Uterus (tissue), 4 donors: ENCODE measurements around the gene SPACA5B. TPM values are rescaled to one million over a fixed set of nuclear protein-coding genes. Genes with fewer than 3 reads are reported as not detected.
"Not testable (repeated sequence)": the region's sequence is repeated elsewhere in the genome, so short reads cannot be mapped to it uniquely, and the experiment has no call there.

Source experiments
- DNase-seq, 2 donors: peaks; one replicate each; pipeline ENCODE4 v3.0.0-alpha.2; 2019 to 2020
- H3K27ac ChIP-seq, 2 donors: fragments of 200-600 bp; sonication (generic); 1 replicate in 1 of 2; 2 replicates in 1 of 2; pipeline ENCODE4 v1.5.1; 2016 to 2018
- H3K27me3 ChIP-seq, 2 donors: fragments of 200-600 bp; sonication (generic); one replicate each; pipeline ENCODE4 v1.5.1; 2018 to 2019; ENCODE audit warnings: control low read depth in 1 of 2
- H3K36me3 ChIP-seq, 2 donors: fragments of 200-600 bp; sonication (generic); one replicate each; pipeline ENCODE4 v1.5.1; 2019; ENCODE audit warnings: control low read depth in 1 of 2
- H3K4me1 ChIP-seq, 2 donors: fragments of 200-600 bp; sonication (generic); one replicate each; pipeline ENCODE4 v1.5.1; 2018 to 2019; ENCODE audit warnings: control low read depth in 1 of 2
- H3K4me3 ChIP-seq, 2 donors: fragments of 200-600 bp; sonication (generic); 1 replicate in 1 of 2; 2 replicates in 1 of 2; pipeline ENCODE4 v1.5.1; 2018 to 2019; ENCODE audit warnings: mild to moderate bottlenecking in 1 of 2
- H3K9me3 ChIP-seq, 2 donors: fragments of 200-600 bp; sonication (generic); one replicate each; pipeline ENCODE4 v1.5.1; 2019; ENCODE audit warnings: control low read depth in 1 of 2
- POLR2A ChIP-seq, 2 donors: fragments of 450-650 bp; IDR thresholded peaks; one replicate each; pipeline ENCODE4 v1.6.1; 2016; ENCODE audit warnings: antibody characterized with exemption in 2 of 2, mild to moderate bottlenecking in 1 of 2, moderate library complexity in 1 of 2
- intact Hi-C: fragments of 100-400 bp; cut with DNase I; formaldehyde crosslinking; loops from one replicate; pipeline ENCODE4 v1.15.1; 2023; ENCODE audit warnings: low total_unique reads
- total RNA-seq, 4 donors: library from RNA; depleted of rRNA in 3 of 4; stranded (reverse); fragments of >200 nt in 3 of 4; gene quantifications; one replicate each; pipeline versions ENCODE4 v1.1.0 to v1.2.4, GENCODE V29; 2014 to 2023
- TF ChIP-seq, protein P1 (sequence below), 4 experiments: fragments of 200-600 bp in 2 of 4; fragments of 450-650 bp in 2 of 4; sonication (generic) in 2 of 4; IDR thresholded peaks; one replicate each; pipeline ENCODE4 v1.5.1; 2016 to 2019; ENCODE audit warnings: antibody characterized with exemption in 4 of 4, mild to moderate bottlenecking in 2 of 4, moderate library complexity in 1 of 4
- donor health status: DM: yes; HTN: yes; CAD: no.

The SPACA5B gene
- total RNA-seq, 4 donors from 2014 or later = not detected

DNA sequence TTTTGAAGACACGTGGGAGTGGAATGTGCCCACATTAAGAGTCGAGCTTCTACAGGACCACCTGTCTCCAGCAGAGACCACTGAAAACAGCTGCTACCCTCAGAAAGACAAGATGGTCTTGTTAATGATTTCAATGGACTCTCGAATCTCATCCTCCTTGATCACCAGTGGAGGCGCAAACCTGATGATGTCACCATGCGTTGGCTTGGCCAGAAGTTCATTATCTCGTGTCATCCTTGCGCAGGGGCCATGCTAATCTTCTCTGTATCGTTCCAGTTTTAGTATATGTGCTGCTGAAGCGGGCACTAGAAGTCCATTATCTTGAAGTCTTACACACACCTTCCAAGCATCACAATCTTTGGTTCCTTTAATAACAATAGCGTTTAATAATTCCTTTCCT, 23.3 kb downstream of the SPACA5B start:
- Histone ChIP-seq H3K27ac (no peak overlapping the region), H3K9me3 (no peaks in the 10 kb centered on the region), H3K4me3 (no peak overlapping the region), H3K36me3 (no peaks in the 10 kb centered on the region), H3K4me1 (no peaks in the 10 kb centered on the region), H3K27me3 (no peaks in the 10 kb centered on the region)
- TF ChIP-seq, protein P1, sequence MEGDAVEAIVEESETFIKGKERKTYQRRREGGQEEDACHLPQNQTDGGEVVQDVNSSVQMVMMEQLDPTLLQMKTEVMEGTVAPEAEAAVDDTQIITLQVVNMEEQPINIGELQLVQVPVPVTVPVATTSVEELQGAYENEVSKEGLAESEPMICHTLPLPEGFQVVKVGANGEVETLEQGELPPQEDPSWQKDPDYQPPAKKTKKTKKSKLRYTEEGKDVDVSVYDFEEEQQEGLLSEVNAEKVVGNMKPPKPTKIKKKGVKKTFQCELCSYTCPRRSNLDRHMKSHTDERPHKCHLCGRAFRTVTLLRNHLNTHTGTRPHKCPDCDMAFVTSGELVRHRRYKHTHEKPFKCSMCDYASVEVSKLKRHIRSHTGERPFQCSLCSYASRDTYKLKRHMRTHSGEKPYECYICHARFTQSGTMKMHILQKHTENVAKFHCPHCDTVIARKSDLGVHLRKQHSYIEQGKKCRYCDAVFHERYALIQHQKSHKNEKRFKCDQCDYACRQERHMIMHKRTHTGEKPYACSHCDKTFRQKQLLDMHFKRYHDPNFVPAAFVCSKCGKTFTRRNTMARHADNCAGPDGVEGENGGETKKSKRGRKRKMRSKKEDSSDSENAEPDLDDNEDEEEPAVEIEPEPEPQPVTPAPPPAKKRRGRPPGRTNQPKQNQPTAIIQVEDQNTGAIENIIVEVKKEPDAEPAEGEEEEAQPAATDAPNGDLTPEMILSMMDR (IDR thresholded peaks at IDR 0.05) = no peak
- no peak for TF ChIP-seq POLR2A (IDR thresholded peaks at IDR 0.05)
- no peak for DNase-seq
- intact Hi-C loops = no loop called here

DNA sequence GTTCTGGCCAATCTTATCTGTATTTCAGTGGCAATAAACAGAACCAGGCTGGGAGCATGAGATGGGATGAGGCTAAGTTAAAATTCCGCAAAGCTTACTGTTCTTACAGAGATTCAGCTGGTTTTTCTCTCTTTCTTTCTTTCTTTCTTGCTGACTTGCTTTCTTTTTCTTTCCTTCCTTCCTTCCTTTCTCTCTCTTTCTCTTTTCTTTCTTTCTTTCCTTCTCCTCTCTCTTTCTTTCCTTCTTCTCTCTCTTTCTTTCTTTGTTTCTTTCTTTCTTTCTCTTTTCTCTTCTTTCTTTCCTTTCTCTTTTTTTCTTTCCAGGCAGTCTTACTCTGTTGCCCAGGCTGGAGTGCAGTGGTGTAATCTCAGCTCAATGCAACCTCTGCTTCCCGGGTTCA, 24.4 kb downstream of the SPACA5B start:
- Histone ChIP-seq H3K27ac (no peak overlapping the region), H3K4me1 (no peaks in the 10 kb centered on the region), H3K36me3 (no peaks in the 10 kb centered on the region), H3K9me3 (no peaks in the 10 kb centered on the region), H3K4me3 (no peak overlapping the region), H3K27me3 (no peaks in the 10 kb centered on the region)
- TF ChIP-seq, protein P1 (IDR thresholded peaks at IDR 0.05) = no peak
- TF ChIP-seq POLR2A (IDR thresholded peaks at IDR 0.05) = no peak
- no peak for DNase-seq
- intact Hi-C loops = no loop called here

DNA sequence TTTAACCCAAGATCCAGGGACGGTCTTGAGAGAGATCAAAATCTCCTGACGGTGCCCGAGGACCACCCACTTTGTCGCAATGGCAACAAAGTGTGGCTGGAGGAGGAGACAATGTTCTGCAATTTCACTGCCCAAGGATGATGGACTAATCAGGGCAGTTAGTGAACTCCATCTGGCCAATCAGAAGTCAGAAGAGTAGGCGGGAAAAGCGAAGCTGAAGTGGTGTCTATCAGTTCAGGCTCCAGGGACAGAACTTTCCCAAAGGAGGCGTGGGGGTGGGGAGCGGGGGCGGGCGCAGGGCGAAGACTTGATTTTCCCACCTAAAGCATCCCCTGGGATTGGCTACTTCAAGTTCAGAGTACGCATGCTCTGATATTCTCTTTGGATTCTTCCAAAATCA, 25.6 kb downstream of the SPACA5B start:
- TF ChIP-seq POLR2A (IDR thresholded peaks at IDR 0.05) = no peak
- TF ChIP-seq, protein P1 (IDR thresholded peaks at IDR 0.05) = no peak

DNA sequence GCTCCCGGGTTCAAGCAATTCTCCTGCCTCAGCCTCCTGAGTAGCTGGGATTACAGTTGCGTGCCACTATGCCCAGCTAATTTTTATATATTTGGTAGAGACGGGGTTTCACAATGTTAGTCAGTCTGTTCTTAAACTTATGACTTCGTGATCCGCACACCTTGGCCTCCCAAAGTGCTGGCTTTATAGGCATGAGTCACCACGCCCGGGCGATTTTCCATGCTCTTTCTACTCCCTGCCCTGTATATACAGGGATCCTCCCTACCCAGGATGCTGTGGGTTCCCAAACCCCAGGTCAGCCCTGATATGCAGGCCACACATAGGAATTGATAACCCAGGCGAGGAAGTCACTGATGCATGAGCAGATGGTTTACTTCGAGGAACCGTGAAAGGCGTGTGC, 34.8 kb downstream of the SPACA5B start:
- intact Hi-C loops = no loop called here
- H3K27me3 ChIP-seq = no peaks in the 10 kb centered on the region
- H3K4me3 ChIP-seq = no peak overlapping the region
- H3K4me1 ChIP-seq = no peaks in the 10 kb centered on the region
- H3K27ac ChIP-seq = no peak overlapping the region
- TF ChIP-seq, protein P1 (IDR thresholded peaks at IDR 0.05) = no peak
- no peak for TF ChIP-seq POLR2A (IDR thresholded peaks at IDR 0.05)
- H3K36me3 ChIP-seq = no peaks in the 10 kb centered on the region
- no peaks in the 10 kb centered on the region for H3K9me3 ChIP-seq
- no peak for DNase-seq

More for the DNA sequence above, 25.6 kb downstream of the SPACA5B start:
- Histone ChIP-seq H3K9me3 (no peaks in the 10 kb centered on the region), H3K27ac (no peak overlapping the region), H3K4me3 (no peak overlapping the region), H3K36me3 (no peaks in the 10 kb centered on the region), H3K4me1 (no peaks in the 10 kb centered on the region), H3K27me3 (no peaks in the 10 kb centered on the region)
- intact Hi-C loops = no loop called here
- no peak for DNase-seq

DNA sequence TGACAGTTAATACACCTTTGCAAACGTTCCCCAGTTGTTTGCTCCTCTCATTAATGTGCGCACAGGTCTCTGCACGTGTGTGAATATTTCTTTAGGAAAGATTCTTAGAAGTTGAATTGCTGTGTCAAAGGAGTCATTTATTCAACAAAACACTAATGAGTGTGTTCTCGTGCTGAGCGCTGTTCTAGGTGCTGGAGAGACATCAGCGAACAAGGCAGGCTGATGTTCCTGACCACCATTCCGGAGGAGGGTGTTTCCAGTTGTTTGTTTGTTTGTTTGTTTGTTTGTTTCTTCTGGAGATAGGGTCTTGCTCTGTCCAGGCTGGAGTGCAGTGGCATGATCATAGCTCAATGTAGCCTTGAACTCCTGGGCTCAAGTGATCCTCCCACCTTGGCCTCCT, 35.9 kb downstream of the SPACA5B start:
- H3K27ac ChIP-seq, H3K9me3 ChIP-seq, H3K4me3 ChIP-seq, H3K36me3 ChIP-seq, H3K4me1 ChIP-seq, intact Hi-C loops, H3K27me3 ChIP-seq, DNase-seq: not testable (repeated sequence)

DNA sequence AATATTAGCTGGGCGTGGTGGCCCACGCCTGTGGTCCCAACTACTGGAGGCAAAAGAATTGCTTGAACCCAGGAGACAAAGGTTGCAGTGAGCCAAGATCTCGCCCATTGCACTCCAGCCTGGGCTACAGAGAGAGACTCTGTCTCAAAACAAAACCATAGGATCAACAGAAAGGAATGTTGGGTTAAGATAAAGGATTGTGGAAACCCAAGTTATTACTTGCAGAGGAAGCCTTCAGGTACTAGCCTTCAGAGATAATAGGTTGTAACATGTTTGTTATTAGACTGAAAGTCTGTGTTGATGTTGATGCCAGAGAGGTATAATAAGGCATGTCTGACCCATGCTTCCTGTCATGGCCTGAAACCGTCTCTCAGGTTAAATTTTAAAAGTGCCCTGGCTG, 49.3 kb downstream of the SPACA5B start:
- Histone ChIP-seq H3K36me3 (no peaks in the 10 kb centered on the region), H3K27me3 (no peaks in the 10 kb centered on the region), H3K9me3 (no peaks in the 10 kb centered on the region), H3K27ac (no peak overlapping the region), H3K4me1 (no peaks in the 10 kb centered on the region), H3K4me3 (no peak overlapping the region)
- no peak for TF ChIP-seq POLR2A (IDR thresholded peaks at IDR 0.05)
- TF ChIP-seq, protein P1 (IDR thresholded peaks at IDR 0.05) = no peak
- DNase-seq = no peak
- intact Hi-C loops = no loop called here
